ENCODE results near the gene CYP39A1.

The CYP39A1 gene

DNA sequence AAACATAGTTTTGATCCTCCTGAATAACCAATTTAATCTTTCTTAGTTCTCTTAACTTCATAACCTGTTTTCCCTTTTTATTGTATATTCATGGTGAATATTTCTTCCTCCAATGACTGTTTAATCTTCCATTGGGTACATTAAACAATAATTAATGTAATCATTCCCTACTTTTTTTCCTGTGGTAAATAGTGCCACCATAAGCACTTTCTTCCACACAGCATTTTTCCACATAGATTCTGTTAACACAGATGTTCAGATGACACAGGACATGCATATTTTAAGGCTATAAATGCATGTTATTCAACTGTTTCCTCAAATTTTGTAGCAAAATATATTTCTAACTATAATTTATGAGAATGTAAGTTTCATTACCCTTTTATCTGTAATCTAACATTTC lies 61.9 kb downstream of the CYP39A1 start:
- DNase-seq (ENCODE audit: low spot score) = no peak

DNA sequence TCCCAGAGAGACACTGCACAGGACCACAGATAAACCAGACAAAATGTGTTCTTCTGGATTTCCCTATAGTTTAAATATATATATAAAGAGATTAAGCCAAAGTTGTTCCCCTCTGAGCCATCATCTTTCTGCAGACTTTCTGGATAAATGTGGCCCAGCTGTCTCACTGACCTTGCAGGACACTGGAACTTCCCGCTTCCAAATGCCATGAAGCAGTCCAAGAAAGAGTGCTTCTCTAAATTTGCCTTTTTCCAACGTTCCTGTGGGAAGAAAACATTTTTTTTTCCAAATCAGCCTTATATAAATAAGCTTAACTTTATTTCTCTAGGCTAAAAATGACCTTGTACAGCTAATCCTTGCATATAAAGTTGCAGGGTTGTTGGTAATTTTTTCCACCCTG lies 65.7 kb downstream of the CYP39A1 start:
- DNase-seq (ENCODE audit: low spot score) = no peak

DNA sequence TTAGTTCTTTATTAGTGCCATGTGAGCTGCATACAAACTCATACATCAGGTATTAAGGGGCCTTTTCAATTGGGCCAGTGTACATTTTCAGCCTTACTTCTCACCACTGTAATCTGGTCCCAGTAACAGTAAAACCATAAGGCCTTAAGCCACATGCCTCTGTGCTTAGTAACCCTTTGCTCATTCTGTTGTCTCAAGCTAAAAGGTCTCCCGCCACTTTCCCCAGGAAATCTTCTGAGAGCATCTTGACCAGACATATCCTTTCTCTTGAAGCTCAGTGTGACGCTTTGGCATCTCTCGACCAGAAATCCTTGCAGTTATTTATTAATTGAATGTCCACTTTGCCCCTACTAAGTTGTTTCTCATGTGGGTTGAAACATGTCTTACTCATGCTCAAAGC lies 68.0 kb downstream of the CYP39A1 start:
- DNase-seq (ENCODE audit: low spot score) = no peak

DNA sequence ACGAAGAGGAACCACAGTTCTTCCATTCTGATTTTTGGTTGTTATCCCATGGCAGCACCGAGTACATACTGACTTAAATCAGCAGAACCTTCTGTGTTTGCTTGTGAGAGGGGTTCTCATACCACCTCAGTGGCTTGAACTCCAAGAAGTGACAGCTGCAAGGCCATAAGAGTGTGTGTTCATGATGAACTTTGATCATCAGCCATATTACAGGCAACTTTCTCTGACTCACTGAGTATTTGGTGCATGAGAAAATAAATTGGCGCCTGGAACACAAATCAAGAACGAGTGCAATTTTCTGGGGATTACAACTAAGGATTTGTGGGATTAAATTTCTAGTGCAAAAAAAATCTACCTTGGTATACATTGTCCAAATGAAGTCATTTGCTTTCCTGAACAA lies 68.9 kb downstream of the CYP39A1 start:
- no peak for DNase-seq (ENCODE audit: low spot score)

DNA sequence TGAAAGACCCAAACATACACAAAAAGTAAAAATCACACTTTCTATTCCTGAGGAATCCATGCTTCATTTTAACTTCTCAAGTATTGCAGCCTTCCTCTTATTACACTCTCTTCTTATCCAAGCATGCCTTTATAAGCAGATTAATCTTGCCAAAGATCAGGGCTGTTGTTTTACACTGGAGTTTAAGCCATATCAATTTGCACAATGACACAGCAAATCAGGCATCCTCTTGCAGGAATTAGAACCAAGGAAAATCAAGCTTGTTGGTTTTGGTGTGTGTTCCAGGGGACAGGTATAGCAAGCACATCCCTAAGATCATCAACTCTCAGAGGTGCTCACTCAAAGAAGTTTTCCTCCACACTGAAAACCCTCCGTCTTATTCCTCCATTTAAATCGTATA lies 69.5 kb downstream of the CYP39A1 start:
- DNase-seq (ENCODE audit: low spot score) = peak; percentile 42

DNA sequence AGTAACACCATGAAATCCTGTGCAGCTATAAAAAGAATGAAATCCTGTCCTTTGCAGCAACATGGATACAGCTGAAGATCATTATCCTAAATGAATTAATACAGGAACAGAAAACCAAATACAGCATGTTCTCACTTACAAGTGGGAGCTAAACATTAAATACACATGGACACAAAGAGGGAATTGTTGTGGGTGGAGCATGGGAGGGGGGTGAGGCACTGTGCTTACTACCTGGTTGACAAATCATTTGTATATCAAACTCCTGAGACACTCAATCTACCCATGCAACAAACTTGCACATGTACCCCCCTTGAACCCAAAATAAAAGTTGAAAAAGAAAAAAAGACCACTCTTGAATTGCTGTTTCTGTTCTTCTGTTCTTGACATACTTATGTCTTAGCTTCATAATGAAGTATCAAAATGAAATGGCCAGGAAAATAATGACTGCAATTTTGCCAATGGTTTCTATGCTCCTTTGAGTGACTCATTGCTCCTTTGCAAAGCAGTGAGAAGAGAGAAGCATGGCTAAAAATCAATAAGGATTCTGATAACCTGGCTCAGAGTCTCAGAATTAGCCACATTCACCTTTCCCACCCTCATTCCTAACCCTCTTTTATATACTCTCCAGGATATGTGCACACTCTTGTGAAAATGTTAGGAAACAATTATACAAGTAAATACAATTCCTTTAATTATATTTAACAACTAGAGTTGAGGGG lies 71.0 kb downstream of the CYP39A1 start:
- no peak for DNase-seq (ENCODE audit: low spot score)

DNA sequence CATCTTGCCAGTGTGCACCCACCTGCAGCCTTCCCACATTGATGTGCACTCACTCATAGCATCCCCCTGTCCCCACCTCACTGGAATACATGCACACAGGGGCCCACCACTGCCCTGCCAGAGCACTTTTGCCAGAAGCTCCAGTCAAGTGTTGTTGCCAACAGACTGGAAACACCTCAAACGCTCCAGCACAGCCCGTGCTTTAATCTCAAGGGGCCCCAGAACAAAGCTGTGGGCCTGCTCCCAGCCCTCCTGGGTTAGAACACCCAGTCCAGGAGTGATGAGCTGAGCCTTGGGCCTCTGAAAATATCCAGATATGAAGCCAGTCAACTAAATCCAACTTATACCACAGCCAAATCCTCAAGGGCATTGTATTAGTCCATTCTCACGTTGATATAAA lies 77.1 kb downstream of the CYP39A1 start:
- DNase-seq (ENCODE audit: low spot score) = no peak

DNA sequence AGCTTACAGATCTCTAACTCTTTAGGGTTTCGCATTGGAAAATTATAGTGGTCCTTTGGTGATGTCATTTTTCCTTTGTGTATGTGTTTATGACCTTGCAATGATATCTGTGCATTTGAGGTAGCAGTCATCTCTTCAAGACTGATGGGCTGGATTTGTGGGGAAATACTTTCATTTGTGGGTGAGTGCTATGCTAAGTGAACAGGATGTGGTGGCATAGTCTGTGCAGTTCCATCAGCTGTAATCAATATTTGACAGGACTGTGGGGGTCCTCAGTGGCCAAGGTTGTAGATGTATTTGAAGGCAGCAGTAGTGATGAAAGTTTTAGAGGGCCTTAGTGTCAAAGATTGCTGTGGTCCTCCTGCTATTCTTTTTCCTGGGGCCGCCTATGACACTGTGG lies 79.5 kb downstream of the CYP39A1 start:
- no peak for DNase-seq (ENCODE audit: low spot score)

DNA sequence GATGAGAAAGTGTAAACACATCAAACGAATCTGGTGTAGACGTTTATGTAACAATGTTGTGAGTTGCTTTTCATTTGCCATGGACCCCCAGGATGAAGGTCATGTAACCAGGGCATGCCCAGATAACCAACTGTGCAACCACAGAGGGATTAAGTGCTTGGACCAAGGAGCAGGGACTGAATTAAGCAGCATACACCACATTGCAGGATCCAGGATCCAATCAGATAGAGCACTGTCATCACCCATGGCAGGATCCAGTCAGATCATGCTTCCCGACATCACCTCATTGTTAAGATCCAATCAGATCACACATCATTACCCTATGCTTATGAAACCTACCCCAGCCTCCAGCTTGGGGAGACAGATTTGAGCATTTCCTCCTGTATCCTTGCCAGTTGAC lies 87.1 kb downstream of the CYP39A1 start:
- DNase-seq (ENCODE audit: low spot score) = no peak

DNA sequence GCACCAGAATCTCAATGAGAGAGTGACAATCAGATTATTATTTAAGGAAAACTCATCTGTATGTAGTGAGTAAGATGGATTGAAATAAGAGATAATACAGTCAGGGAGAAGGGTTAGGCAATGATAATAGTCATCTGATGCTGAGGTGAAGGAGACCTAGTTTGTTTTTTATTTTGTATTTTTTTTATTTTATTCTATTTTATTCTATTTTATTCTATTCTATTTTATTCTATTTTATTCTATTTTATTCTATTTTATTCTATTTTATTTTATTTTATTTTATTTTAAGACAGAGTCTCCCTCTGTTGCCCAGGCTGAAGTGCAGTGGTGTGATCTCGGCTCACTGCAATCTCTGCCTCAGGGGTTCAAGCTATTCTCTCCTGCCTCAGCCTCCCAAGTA lies 88.7 kb downstream of the CYP39A1 start:
- DNase-seq (ENCODE audit: low spot score) = no peak

DNA sequence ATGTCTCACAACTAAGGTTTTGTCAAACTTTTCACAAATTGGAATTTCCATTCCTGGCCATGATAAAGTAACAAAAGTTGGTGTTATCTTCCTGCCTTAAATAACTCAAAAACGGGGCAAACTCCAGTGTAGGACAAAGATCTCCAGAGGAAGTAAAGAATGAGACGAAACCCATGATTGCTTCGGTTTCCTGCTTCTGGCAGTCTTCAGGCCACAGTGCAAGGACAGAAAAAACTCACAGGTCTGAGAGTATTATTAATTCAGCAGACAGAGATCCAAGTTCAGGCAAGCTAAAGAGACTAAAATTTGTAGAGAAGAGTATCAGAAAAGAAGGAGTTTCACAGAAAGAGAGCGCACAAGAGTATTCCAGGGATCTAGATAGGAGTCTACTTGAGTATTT lies 96.6 kb downstream of the CYP39A1 start:
- DNase-seq (ENCODE audit: low spot score) = no peak

DNA sequence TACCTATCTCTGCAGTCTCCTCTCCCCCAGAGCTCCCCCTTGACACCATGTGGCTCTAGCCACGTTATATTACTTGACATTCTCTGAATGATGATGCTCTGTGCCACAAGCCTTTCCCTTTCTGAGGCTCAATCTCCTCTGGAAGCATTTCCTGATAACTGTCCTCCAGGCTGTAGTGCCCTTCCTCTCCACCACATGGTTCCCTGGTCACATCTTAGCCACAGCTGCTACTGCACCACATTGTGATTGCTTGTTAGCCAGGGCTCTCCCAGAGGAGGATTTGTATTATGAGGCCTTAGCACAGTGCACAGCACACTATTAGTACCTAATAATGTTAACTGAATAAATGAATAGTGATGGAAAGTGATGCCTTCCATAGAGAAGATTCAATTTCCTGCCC lies 97.5 kb downstream of the CYP39A1 start:
- no peak for DNase-seq (ENCODE audit: low spot score)

DNA sequence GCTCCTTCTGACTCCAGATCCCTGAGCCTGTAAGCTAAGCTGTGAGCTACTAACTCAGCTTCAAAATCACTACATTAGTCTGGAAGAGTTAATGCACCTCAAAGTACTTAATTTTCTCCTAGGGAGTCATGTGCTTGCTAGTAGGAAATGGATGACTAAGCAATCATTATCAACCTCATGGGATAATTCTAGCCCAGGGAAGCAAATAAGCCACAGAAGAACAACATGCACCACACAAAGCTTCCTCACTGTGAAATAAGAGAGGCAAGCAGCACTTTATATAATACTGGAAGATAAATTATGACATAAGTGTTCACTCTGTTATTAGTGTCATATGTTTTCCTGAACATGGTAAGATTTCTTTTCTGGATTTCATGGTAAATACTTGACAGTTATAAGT lies 103.5 kb downstream of the CYP39A1 start:
- no peak for DNase-seq (ENCODE audit: low spot score)

DNA sequence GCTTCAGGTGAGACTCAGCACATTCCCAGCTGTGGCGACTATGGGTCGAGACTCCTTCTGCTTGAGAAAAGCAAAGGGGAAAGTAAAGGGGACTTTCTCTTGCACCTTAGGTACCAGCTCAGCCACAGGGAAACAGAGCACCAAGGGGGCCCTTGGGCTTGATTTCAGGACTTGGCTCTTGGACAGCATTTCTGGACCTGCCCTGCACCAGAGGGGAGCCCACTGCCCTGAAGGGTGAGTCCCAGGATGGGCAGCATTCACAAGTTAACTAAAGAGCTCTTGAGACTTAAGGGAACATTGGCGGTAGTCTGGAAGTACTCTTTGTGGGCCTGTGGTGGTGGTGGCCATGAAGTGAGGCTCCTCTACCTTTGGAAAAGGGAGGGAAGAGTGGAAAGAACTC lies 111.1 kb downstream of the CYP39A1 start:
- DNase-seq (ENCODE audit: low spot score) = no peak

DNA sequence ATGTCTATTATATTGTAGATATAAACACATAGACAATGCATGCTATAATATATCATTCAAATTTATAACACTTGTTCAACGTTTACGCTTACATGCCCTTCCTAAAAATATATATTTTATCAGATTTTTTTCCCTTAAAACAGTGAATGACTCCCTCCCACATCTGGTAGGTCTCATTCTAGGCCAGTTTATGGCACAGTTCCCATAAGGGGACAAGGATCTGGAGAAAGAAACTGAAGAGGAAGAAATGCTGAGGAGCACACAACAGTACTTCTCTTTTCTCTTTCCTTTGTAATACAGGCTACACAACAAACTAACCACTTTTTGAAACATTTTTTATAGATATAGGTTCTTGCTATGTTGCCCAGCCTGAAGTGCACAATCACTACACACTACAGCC lies 112.8 kb downstream of the CYP39A1 start:
- DNase-seq (ENCODE audit: low spot score) = no peak

DNA sequence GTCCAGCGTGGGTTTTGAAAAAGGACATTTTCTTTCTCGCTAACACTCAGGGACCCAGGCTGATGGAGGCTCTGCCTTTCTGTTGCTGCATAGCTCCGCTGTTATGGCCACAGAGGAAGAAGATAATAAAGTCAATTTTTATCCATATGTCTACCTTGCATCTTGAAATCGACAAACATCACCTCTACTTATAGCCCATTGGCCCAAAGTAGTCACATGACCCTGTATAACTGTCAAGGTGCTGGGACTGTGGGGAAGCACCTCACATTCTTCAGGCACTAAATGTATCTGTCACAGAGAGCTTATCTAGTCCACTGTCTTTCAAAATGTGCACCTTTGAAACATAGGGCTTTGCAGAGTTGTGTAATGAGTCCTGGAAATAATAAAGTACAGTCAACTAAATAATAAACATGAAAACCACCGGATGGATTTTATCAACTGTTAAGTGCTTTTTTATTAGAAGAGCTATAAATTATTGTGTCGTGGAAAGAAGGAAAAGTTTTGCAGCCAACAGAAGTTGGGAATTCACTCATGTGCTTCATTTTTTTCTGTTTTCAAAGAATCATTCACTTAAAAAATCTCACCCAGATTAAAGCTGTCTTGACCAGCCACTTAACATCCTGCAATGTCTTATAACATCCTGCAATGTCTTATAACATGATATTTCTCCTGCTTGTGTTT lies 113.7 kb downstream of the CYP39A1 start:
- no peak for DNase-seq (ENCODE audit: low spot score)

DNA sequence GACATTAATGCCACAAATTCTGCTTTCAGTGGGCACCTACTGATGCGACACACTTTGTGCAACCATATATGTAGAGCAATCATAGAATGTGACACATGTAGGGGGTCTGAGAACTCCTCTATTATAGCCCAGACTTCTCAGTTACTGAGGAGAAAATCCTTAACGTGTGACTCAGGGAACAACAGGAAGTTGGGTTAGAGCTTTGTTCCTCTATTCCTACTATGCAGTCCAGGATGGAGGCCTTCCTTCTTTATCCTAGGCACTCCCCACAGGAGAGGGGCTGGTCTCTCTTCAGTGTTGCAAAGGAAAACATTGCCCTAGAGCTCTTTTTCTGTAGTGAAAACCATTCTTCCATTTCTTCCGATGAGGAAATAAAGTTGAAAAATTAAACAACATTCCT lies 121.7 kb downstream of the CYP39A1 start:
- DNase-seq (ENCODE audit: low spot score) = no peak

DNA sequence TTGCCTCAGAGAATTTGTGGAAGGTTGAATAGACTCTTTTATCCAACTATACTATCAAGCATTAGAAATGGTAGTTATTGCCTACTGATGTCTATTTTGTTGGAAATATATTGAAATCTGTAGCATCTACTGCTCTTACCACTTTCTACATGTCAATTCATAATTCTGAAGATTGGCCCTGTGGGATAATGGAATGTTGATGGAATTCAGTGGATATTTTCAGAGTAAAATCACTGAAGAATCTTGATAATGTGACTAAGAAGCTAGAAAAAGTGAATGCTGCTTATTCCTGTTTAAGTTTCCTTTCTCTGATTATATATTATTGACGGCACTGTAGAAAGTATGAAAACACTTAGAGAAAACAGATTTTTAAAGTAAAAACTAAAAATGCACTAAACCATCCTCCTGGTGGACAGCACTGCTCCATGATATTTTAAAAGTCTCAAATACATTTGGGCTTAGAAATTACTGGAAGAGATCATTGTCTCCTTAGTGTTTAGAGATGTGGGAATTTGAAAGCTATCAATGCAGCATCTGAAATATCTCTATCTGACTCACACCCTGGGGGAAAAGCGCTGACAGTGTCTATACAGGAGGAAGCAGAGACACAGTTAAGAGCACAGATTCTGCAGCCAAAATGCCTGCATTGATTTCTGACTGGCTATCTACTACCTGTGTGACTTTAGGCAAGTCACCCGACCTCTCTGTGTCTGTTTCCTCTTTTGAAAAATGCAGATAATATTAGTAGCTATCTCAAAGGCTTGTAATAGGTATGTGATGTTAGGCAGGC lies 123.5 kb downstream of the CYP39A1 start:
- DNase-seq (ENCODE audit: low spot score) = no peak

DNA sequence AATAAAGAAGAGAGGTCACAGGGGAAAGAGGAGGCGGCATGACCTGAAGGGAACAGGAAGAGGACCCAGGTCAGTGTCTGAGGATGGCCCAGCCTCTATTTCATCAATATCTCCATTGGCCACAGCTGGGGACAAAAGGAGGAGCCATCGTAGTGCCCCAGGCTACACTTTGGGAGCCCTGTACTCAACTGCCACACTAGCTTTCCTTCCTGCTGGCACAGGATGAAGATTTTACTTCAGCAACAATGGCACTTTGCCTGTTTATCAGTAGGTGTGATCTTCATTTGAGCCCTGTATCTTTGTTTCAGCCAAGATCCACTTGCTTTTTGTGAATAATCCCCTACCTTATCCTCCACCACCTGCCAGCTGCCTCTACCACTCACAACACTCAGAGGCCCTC lies 126.0 kb downstream of the CYP39A1 start:
- no peak for DNase-seq (ENCODE audit: low spot score)

DNA sequence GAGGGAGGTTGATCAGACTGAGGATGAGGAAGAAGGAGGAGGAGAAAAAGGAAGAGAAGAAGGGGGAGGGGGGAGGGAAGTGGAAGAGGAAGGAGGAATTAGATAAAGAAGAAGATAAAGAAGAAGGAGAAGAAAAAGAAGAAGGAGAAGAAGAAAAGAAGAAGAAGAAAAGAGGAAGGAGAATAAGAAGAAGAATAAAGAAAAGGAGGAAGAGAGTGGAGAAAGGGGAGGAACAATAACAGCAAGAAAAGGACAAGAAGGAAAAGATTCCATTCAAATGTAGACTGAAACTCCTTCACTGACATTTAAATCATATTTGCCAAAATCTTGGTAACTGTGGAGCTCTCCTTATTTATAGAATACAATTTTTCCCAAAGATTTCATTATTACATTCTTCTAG lies 127.0 kb downstream of the CYP39A1 start:
- no peak for DNase-seq (ENCODE audit: low spot score)

DNA sequence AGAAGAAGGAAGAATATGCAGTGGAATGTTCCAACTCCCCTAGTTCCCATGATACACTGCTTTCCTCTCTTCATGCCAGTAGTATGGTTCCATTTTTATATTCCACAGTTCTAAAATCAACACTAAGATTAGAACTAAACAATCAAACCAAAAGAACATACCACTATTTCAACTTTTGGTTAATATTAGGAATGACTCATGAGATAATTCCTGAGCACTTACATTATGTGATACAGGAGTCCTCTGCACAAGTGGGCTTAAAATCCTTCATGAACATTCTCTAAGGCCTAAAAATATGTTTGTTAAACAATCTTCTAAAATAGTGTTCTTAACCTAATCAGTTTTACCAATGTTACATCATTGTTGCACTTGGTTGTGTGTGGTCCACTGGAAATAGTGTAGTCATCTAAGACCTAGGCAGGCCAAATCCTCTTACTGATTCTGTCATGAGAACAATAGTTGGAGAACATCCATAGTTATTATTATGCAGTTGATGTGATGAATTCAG lies 131.1 kb downstream of the CYP39A1 start:
- DNase-seq (ENCODE audit: low spot score) = no peak

DNA sequence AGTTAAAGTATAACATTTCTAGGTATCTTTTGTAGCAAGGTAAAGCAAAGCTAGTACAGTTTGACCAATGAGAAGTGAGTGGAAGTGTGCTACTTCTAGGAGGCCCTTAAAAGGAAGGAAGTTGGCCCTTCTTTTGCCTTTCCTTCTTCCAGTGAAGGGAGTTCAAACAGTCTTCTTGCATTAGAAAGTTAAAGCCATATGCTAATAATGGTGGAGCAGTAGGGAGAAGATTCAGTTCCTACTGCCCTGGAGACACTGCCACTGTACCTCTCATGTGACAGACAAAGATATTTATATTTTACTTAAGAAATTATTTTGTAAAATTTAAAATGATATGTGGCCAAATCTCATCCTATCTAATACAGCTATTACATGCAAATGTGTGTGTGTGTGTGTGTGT lies 135.4 kb downstream of the CYP39A1 start:
- no peak for DNase-seq (ENCODE audit: low spot score)

DNA sequence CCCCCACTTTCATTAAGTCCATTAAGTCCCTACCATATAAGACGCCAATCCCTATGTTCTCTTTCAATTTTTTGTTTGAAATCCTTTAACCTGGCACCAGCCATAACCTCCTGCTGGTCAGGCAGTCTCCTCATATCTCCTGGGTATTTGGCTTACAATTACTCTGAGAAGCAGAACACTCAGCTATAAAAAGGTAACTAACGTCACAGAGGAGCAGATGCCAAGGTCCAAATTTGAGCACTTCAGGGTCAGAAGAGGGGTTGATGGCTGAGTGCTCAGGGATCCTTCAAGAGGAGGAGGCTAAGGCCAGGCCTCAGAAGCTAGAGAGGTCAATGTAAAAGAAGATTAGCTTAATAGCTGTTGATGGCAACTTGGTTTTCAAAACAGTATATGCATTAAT lies 139.1 kb downstream of the CYP39A1 start:
- DNase-seq (ENCODE audit: low spot score) = no peak
